Muscle layer of colon (tissue), 2 donors: ENCODE results near the gene BAAT.

ENCODE experiments used
- H3K27ac ChIP-seq: one replicate; pipeline ENCODE4 v1.7.0; 2013; ENCODE audit warnings: low read depth, mild to moderate bottlenecking, low read length, moderate library complexity
- H3K27me3 ChIP-seq, 2 donors: one replicate each; pipeline ENCODE4 v1.7.0; 2013; ENCODE audit warnings: low read length in 2 of 2, mild to moderate bottlenecking in 2 of 2; ENCODE audit not compliant: insufficient read depth in 2 of 2, control insufficient read depth in 1 of 2
- H3K36me3 ChIP-seq: one replicate; pipeline ENCODE4 v1.7.0; 2013; ENCODE audit warnings: mild to moderate bottlenecking, low read length; ENCODE audit not compliant: insufficient read depth
- H3K4me1 ChIP-seq: one replicate; pipeline ENCODE4 v1.7.0; 2013; ENCODE audit warnings: mild to moderate bottlenecking, low read length; ENCODE audit not compliant: insufficient read depth
- H3K4me3 ChIP-seq, 2 donors: one replicate each; pipeline ENCODE4 v1.7.0; 2013; ENCODE audit warnings: low read length in 2 of 2, low read depth in 1 of 2, mild to moderate bottlenecking in 1 of 2, moderate library complexity in 1 of 2
- H3K9ac ChIP-seq: one replicate; pipeline ENCODE4 v1.7.0; 2013; ENCODE audit warnings: low read length
- H3K9me3 ChIP-seq: one replicate; pipeline ENCODE4 v1.7.0; 2013; ENCODE audit warnings: mild to moderate bottlenecking, low read length
- donor health status: abdominal sarcoma.
- donor health status: Adenocarcinoma of cecum.

Gene BAAT

GRCh38 chr9:101372327-101373118 is 12.3 kb downstream of the BAAT start:
- no peaks in the 10 kb centered on the region for H3K27me3 ChIP-seq
- no peak overlapping the region for H3K9ac ChIP-seq
- H3K9me3 ChIP-seq: no peaks in the 10 kb centered on the region
- H3K27ac ChIP-seq: no peak overlapping the region
- H3K4me1 ChIP-seq: no peaks in the 10 kb centered on the region
- no peaks in the 10 kb centered on the region for H3K36me3 ChIP-seq
- H3K4me3 ChIP-seq: no peak overlapping the region

GRCh38 chr9:101371813-101372212 is 13.0 kb downstream of the BAAT start:
- Histone ChIP-seq H3K9me3 (no peaks in the 10 kb centered on the region), H3K9ac (no peak overlapping the region), H3K4me3 (no peak overlapping the region), H3K27me3 (no peaks in the 10 kb centered on the region), H3K4me1 (no peaks in the 10 kb centered on the region), H3K36me3 (no peaks in the 10 kb centered on the region), H3K27ac (no peak overlapping the region)

DNA sequence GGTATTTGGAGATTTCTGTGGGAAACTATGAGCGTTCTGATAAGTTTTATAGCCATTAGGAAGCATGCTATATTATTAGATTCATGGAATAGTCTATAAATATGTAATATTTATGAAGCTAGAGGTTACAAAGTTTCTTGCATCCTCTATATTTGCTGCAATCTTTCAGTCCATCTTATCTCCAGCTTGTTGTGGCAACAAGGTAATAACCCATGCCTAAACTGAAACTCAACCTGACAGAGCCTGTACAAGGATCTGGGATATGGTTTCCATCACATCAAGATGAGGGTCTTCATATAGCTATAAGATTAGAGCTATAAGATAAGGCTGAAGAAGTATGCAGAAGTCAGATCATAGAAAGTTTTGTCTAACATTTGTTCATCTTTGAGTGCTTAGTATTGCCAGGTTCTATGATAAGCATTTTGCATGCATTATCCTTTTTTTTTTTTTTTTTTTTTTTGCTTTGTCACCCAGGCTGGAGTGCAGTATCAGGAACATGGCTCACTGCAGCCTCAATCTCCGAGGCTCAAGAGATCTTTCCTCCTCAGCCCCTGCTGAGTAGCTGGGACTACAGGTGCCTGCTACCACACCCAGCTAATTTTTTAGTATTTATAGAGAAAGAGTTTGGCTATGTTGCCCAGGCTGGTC is 14.8 kb downstream of the BAAT start:
- Histone ChIP-seq H3K27ac (no peak overlapping the region), H3K36me3 (no peaks in the 10 kb centered on the region), H3K27me3 (no peaks in the 10 kb centered on the region), H3K4me3 (no peak overlapping the region), H3K4me1 (no peaks in the 10 kb centered on the region), H3K9me3 (no peaks in the 10 kb centered on the region), H3K9ac (no peak overlapping the region)

DNA sequence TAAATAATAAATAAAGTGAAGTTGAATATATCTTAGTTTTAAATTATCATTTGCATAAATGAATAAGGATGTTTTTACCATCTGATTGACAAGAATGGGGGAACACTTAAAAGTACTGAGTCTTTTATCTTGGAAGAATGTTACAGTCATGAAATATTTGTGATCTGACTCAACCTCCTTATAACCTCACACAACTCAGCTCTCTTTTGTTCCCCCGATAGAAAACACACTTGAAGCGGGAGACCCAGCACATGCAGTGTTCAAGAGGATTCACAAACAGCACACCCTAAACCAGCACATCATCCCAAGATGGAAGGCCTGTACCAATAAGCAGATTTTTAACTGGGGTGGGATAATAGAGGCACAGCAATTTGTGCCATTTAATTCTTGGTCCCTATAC is 15.5 kb downstream of the BAAT start:
- H3K27ac ChIP-seq: no peak overlapping the region
- no peak overlapping the region for H3K9ac ChIP-seq
- H3K4me3 ChIP-seq: no peak overlapping the region
- H3K9me3 ChIP-seq: no peaks in the 10 kb centered on the region
- no peaks in the 10 kb centered on the region for H3K36me3 ChIP-seq
- H3K4me1 ChIP-seq: no peaks in the 10 kb centered on the region
- no peaks in the 10 kb centered on the region for H3K27me3 ChIP-seq

GRCh38 chr9:101367323-101367722 is 17.5 kb downstream of the BAAT start:
- Histone ChIP-seq H3K4me3 (no peak overlapping the region), H3K4me1 (no peaks in the 10 kb centered on the region), H3K9ac (no peak overlapping the region), H3K27me3 (no peaks in the 10 kb centered on the region), H3K27ac (no peak overlapping the region), H3K36me3 (no peaks in the 10 kb centered on the region), H3K9me3 (no peaks in the 10 kb centered on the region)

DNA sequence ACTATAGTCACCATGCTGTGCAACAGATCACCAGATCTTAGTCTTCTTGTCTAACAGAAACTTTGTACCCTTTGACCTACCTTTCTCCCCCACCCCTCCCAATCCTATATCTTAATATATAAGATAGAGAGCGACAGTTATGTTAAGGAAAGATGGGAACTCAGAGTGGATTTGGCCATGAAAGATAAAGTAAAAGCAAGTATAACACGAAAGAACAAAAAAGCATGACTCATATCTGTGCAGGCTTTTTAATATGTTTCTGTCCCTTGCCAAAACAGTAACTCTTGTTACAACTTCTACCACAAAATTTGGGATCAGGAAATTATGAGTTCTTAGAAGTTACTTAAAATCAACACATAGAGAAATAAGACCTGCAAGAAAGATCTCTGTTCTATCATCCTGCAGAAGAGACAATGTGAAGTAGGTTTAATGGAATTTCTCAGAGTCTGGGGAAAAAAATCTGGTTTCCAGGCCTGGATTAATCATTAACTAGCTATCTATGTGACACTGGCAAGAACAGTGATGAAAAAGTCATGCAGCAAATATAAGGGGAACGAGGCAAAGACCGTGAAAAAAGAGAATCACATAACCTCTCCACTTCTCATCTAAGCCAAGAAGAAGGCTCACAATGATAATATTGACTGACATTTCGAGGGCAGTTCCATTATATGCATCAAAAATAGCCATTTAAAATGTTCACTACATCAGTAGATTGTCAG is 18.6 kb downstream of the BAAT start:
- H3K27ac ChIP-seq: no peak overlapping the region
- no peaks in the 10 kb centered on the region for H3K9me3 ChIP-seq
- H3K27me3 ChIP-seq: no peaks in the 10 kb centered on the region
- no peaks in the 10 kb centered on the region for H3K36me3 ChIP-seq
- H3K4me3 ChIP-seq: no peak overlapping the region
- no peak overlapping the region for H3K9ac ChIP-seq
- no peaks in the 10 kb centered on the region for H3K4me1 ChIP-seq

DNA sequence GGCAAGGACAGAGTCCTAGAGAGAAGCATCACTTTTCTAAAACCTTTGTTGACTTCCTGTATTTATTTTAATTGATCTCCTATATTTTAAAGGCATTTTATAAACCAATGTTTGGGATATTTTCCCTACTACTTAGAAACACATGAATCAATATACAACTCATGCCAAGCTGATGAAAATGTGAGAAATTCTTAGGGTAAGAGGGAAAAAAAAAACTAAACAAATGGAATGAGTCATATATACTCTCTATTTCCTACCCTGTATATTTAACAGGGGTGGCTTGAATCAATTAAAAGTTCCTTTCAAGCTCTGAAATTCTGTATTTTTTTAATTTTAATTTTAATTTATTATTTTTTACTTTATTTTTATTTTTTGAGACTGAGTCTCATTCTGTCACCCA is 19.6 kb downstream of the BAAT start:
- H3K27me3 ChIP-seq: no peaks in the 10 kb centered on the region
- no peak overlapping the region for H3K27ac ChIP-seq
- H3K36me3 ChIP-seq: no peaks in the 10 kb centered on the region
- H3K4me3 ChIP-seq: no peak overlapping the region
- H3K9me3 ChIP-seq: no peaks in the 10 kb centered on the region
- no peak overlapping the region for H3K9ac ChIP-seq
- H3K4me1 ChIP-seq: no peaks in the 10 kb centered on the region

- Histone ChIP-seq H3K9me3 (no peaks in the 10 kb centered on the region), H3K27ac (no peak overlapping the region), H3K4me1 (no peaks in the 10 kb centered on the region), H3K4me3 (no peak overlapping the region), H3K9ac (no peak overlapping the region), H3K27me3 (no peaks in the 10 kb centered on the region), H3K36me3 (no peaks in the 10 kb centered on the region)
Observed at GRCh38 chr9:101362450-101362849, 22.4 kb downstream of the BAAT start.

DNA sequence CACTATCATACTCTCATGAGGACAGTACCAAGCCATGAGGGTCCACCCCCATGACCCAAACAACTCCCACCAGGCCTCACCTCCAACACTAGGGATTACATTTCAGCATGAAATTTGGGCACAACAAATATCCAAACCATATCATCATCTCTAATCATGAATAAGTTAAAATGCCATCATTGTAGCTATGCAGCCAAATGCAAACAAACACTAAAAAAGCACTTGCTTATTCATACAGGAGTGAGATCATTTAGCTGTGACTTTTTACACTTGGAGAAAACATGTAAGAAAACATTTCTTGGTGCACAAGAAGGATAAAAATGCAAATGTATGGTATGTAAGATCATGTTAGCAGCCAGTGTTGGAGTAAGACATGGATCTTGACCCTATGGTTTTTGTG is 24.2 kb downstream of the BAAT start:
- H3K27me3 ChIP-seq: no peaks in the 10 kb centered on the region
- no peaks in the 10 kb centered on the region for H3K4me1 ChIP-seq
- no peaks in the 10 kb centered on the region for H3K9me3 ChIP-seq
- no peak overlapping the region for H3K27ac ChIP-seq
- H3K4me3 ChIP-seq: no peak overlapping the region
- H3K36me3 ChIP-seq: no peaks in the 10 kb centered on the region
- no peak overlapping the region for H3K9ac ChIP-seq

GRCh38 chr9:101359679-101360078 is 25.1 kb downstream of the BAAT start:
- H3K27me3 ChIP-seq: no peaks in the 10 kb centered on the region
- H3K36me3 ChIP-seq: no peaks in the 10 kb centered on the region
- H3K9ac ChIP-seq: no peak overlapping the region
- no peak overlapping the region for H3K27ac ChIP-seq
- H3K4me1 ChIP-seq: no peaks in the 10 kb centered on the region
- H3K9me3 ChIP-seq: no peaks in the 10 kb centered on the region
- H3K4me3 ChIP-seq: no peak overlapping the region

GRCh38 chr9:101356619-101357018 is 28.2 kb downstream of the BAAT start:
- Histone ChIP-seq H3K9ac (no peak overlapping the region), H3K4me3 (no peak overlapping the region), H3K27ac (no peak overlapping the region), H3K9me3 (no peaks in the 10 kb centered on the region), H3K36me3 (no peaks in the 10 kb centered on the region), H3K4me1 (no peaks in the 10 kb centered on the region), H3K27me3 (no peaks in the 10 kb centered on the region)
